Lower leg skin (tissue), 3 donors: ENCODE results near the gene NEGR1.

ENCODE experiments used
- CTCF ChIP-seq, 3 donors: fragments of 450-650 bp; IDR thresholded peaks; one replicate each; pipeline ENCODE4 v1.5.1; 2016; ENCODE audit warnings: antibody characterized with exemption in 3 of 3, mild to moderate bottlenecking in 3 of 3, moderate library complexity in 2 of 3
- POLR2A ChIP-seq, 2 donors: fragments of 450-650 bp; IDR thresholded peaks; one replicate each; pipeline ENCODE4 v1.6.1; 2016 to 2017; ENCODE audit warnings: antibody characterized with exemption in 2 of 2, mild to moderate bottlenecking in 1 of 2, moderate library complexity in 1 of 2

- TF ChIP-seq CTCF (IDR thresholded peaks at IDR 0.05) (no peak), POLR2A (IDR thresholded peaks at IDR 0.05) (no peak)
Measured at GRCh38 chr1:71463144-71463543, 819.2 kb downstream of the NEGR1 start.
